Vagina (tissue), 2 donors: Measurements from ENCODE around the gene RGS14.

Source experiments
- CTCF ChIP-seq, 3 experiments: fragments of 450-650 bp in 2 of 3; fragments of 200-600 bp in 1 of 3; sonication (generic) in 1 of 3; IDR thresholded peaks; one replicate each; pipeline ENCODE4 v1.5.1; 2017 to 2019; ENCODE audit warnings: antibody characterized with exemption in 3 of 3, mild to moderate bottlenecking in 2 of 3, moderate library complexity in 2 of 3
- POLR2A ChIP-seq, 2 donors: fragments of 450-650 bp; IDR thresholded peaks; one replicate each; pipeline ENCODE4 v1.6.1; 2017; ENCODE audit warnings: antibody characterized with exemption in 2 of 2, mild to moderate bottlenecking in 2 of 2, moderate library complexity in 2 of 2

GRCh38 chr5:177344891-177345290, 12.8 kb upstream of the RGS14 start:
- TF ChIP-seq CTCF (IDR thresholded peaks at IDR 0.05), result no peak
- no peak for TF ChIP-seq POLR2A (IDR thresholded peaks at IDR 0.05)
